Activated T-cell treated with anti-CD3 and anti-CD28 coated beads, Interleukin-2, amount 50 U/mL, for 4 hours (primary cell): ENCODE measurements around the gene IWS1. TPM values are rescaled to one million over a fixed set of nuclear protein-coding genes. Genes with fewer than 3 reads are reported as not detected.

Experiments
- ATAC-seq, 2 donors: fragments of 200-7000 bp; cut with Tn5 transposase; one replicate each; pipeline ENCODE4 v1.10.0; 2021
- DNase-seq: peaks from one replicate; pipeline ENCODE4 v3.0.0-alpha.2; 2020
- H3K27me3 Mint-ChIP-seq: one replicate; pipeline ENCODE4 v1.8.0; 2021; ENCODE audit warnings: low read depth, mixed read lengths
- H3K36me3 Mint-ChIP-seq: one replicate; pipeline ENCODE4 v1.8.0; 2022; ENCODE audit warnings: mixed read lengths; ENCODE audit not compliant: insufficient read depth
- H3K4me1 Mint-ChIP-seq: one replicate; pipeline ENCODE4 v1.8.0; 2021; ENCODE audit warnings: low read depth, mixed read lengths
- H3K4me3 Mint-ChIP-seq: one replicate; pipeline ENCODE4 v1.8.0; 2021; ENCODE audit warnings: mild to moderate bottlenecking, moderate library complexity, mixed read lengths
- H3K9me3 Mint-ChIP-seq: one replicate; pipeline ENCODE4 v1.8.0; 2021; ENCODE audit warnings: mixed read lengths
- total RNA-seq, 3 donors: library from RNA; stranded (reverse); gene quantifications; one replicate each; pipeline ENCODE4 v1.2.1, GENCODE V29; 2021

The IWS1 gene
- total RNA-seq, 3 donors from 2014 or later = 49.8 to 57.8 (median 55.2) TPM

DNA sequence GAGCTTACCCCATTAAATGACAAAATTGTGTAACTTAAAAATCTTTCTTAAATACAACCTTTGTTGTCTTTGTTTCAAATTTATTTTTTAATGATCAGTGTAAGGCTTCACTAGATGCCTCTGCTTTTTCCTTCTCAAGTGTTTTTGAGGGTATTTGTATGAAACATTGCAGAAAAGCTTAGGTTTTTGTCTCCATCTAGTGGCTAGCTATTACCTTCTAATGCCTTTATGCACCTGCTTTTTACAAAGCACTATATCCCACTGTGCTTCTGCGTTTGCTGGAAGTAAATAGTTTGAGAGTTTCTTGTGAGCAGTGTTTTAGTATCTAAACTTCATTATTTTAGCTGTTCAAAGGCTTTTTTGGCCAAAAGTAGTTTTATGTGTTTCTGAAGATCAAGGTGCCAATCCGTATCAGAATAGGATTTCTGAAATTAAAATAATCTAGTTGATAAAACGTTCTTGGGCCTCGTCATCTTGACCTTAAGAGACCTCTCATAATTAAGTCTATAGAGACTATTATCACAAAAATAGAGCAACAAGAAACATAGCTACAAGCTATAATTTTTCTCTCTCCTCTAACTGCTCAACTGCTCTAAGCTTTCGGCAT, 47.0 kb downstream of the IWS1 start:
- ATAC-seq (no peak), DNase-seq (no peak)
- H3K9me3 Mint-ChIP-seq = peaks cover 13% of the 10 kb centered on the region
- H3K4me3 Mint-ChIP-seq = no peak overlapping the region
- H3K36me3 Mint-ChIP-seq = peaks cover 36% of the 10 kb centered on the region
- H3K27me3 Mint-ChIP-seq = no peaks in the 10 kb centered on the region
- no peaks in the 10 kb centered on the region for H3K4me1 Mint-ChIP-seq

DNA sequence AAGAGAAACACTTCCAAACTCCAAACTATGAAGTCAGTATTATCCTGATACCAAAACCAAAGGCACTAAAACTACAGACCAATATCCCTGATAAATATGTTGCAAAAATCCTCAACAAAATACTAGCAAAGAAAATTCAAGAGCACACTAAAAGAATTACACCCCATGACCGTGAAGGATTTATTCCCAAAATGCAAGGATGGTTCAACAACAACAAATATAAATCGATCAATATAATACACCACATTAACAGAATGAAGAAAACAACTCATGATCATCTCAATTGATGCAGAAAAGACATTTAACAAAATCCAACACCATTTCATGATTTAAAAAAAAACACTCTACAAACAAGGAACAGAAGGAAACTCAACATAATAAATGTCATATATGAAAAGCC, 50.5 kb downstream of the IWS1 start:
- H3K4me1 Mint-ChIP-seq = no peaks in the 10 kb centered on the region
- peaks cover 13% of the 10 kb centered on the region for H3K9me3 Mint-ChIP-seq
- DNase-seq (no peak), ATAC-seq (no peak)
- no peak overlapping the region for H3K4me3 Mint-ChIP-seq
- H3K27me3 Mint-ChIP-seq = no peaks in the 10 kb centered on the region
- H3K36me3 Mint-ChIP-seq = peaks cover 20% of the 10 kb centered on the region

DNA sequence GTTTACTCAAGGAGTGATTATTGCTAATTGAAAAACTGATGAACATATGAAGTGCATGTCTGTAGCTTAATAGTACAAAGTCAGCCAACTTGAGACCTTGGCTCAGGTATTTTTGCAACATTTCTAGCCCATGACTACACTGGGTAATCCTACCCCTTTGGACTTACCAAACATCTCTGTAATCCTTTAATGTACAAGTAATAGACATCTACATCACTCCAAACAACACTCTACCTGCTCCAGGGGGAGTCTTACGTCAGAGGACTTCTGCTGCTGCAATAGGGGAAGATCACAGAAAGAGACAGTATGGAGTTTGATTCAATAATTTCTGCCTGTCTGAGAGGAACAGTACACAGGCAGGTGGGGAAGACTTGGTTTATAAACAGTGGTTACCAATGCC, 54.0 kb downstream of the IWS1 start:
- Mint-ChIP-seq H3K9me3 (peaks cover 13% of the 10 kb centered on the region), H3K27me3 (no peaks in the 10 kb centered on the region), H3K36me3 (peaks cover 30% of the 10 kb centered on the region), H3K4me3 (no peak overlapping the region), H3K4me1 (no peaks in the 10 kb centered on the region)
- ATAC-seq = no peak
- DNase-seq = no peak

DNA sequence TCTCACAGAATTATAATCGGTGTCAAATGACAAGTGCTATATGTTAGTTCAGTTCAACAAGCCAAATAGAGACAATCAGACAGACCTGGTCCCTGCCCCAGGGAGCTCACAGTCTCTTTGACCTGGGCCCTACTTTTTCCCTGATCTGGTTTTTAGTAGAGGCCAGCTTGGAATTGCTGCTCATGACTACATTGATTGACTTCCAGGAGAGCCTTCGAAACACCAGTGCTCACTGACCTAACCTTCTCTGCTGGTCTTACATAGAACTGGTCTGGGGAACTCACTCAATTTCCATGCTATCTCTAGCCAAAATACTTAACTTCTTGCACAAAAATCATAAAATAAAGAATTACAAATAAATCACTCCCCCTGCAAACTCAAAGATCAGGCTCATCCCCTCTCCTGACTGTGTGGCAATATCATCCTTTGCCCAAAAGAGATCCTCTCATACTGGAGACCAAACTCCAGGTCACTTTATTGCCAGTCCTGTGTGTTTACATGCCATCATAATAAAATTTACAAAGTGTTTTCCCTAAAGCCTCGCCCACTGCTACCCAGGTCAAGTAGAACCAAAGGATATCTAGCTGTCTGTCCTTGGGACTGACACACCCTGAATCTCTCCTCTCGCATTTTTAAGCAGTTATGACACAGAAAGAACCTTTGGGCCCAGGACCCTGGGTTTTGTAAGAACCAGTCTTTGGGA, 54.9 kb downstream of the IWS1 start:
- Mint-ChIP-seq H3K27me3 (no peaks in the 10 kb centered on the region), H3K9me3 (peaks cover 13% of the 10 kb centered on the region), H3K4me1 (no peaks in the 10 kb centered on the region), H3K36me3 (peaks cover 36% of the 10 kb centered on the region), H3K4me3 (no peak overlapping the region)
- DNase-seq = no peak
- no peak for ATAC-seq

DNA sequence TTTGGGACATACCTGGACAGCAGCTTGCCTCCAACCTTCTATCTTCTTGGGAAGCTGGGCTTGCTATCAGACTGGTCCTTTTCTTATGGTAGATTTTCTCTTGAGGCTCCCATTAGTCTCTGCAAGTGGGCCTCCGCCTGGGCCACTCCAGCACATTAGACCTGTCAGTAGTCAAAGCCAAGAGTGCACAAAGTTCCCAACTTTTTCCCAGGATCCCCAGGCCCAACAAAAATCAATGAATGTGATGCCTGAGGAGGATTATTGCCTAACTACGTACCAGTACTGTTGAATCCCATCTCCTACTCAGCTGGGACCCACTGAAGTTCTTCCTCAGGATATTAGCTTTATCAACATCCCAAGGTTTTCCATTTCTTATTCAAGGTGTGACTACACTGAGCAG, 56.3 kb downstream of the IWS1 start:
- no peak overlapping the region for H3K4me3 Mint-ChIP-seq
- H3K9me3 Mint-ChIP-seq = peaks cover under 1% of the 10 kb centered on the region
- DNase-seq (no peak), ATAC-seq (no peak)
- H3K36me3 Mint-ChIP-seq = peaks cover 24% of the 10 kb centered on the region
- H3K4me1 Mint-ChIP-seq = peaks cover 9% of the 10 kb centered on the region
- no peaks in the 10 kb centered on the region for H3K27me3 Mint-ChIP-seq

DNA sequence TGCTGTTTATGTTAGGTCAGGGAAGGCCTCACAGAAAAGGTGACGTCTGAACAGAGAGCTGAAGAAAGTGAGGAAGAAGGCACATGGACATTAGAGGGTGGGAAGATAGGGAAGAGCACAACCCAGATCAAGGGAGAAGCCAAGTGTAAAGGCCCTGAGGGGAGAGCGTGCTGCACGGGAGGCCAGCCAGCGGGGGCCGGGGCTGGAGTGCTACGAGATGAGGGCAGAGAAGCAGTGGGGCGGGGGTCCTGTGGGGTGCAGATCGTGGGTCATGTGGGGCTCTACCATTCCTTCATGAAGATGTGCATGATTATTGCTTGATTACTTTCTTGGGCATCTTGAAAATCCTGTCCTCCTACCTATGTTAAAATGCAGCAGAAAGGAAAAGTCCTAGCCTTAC, 57.2 kb downstream of the IWS1 start:
- H3K4me3 Mint-ChIP-seq = no peak overlapping the region
- peaks cover 18% of the 10 kb centered on the region for H3K4me1 Mint-ChIP-seq
- no peaks in the 10 kb centered on the region for H3K27me3 Mint-ChIP-seq
- H3K9me3 Mint-ChIP-seq = no peaks in the 10 kb centered on the region
- no peak for DNase-seq
- peaks cover 24% of the 10 kb centered on the region for H3K36me3 Mint-ChIP-seq
- ATAC-seq = no peak

DNA sequence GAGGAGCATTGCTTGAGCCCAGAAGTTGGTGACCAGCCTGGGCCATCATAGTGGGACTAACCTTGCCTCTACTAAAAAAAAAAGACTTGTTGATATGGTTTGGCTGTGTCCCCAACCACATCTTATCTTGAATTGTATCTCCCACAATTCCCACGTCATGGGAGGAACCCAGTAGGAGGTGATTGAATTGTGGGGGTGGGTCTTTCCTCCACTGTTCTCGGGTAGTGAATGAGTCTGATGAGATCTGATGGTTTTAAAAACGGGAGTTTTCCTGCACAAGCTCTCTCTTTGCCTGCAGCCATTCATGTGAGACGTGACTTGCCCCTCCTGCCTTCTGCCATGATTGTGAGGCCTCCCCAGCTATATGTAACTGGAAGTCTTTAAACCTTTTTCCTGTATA, 61.0 kb downstream of the IWS1 start:
- H3K4me3 Mint-ChIP-seq = peak overlapping the region; percentile 4
- peaks cover 21% of the 10 kb centered on the region for H3K4me1 Mint-ChIP-seq
- DNase-seq = no peak
- H3K36me3 Mint-ChIP-seq = peaks cover 30% of the 10 kb centered on the region
- ATAC-seq = peak; percentile 46 to 59
- no peaks in the 10 kb centered on the region for H3K27me3 Mint-ChIP-seq
- no peaks in the 10 kb centered on the region for H3K9me3 Mint-ChIP-seq

DNA sequence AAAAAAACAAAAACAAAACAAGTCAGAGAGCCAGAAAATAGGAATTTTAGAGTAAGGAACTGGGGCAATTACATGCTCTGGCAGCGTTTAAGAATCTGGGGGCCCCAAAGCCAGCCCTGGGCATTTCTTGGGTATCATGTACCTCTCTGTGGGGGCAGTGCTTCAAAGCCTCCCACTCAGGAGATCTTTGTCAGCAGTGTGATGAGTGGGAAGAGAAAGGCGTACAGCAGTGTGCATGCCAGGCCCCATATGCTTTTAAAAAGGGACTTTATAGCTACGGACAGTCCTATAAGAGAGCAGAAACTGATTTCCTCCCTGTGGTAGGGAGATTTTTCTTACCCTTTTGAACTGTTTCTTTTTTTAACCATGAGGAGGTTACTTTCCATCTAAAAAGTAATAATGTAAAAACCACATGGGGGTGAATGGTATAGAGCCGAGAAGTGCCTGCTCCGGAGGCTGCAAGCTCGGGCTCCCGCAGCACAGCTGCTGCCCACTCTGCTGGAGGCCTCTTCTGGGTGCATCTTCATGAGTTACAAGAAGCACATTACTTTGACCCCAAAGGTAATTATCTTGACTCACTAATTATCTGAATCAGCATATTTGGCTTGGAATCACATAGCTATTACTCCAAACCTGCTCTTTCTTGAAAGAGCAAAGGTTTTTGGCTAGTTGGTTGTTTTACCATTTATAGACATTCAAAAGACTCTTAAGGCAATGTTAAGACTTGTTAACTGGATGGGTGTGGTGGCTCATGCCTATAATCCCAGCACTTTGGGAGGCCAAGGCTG, 61.6 kb downstream of the IWS1 start:
- no peak for DNase-seq
- H3K4me1 Mint-ChIP-seq = peaks cover 21% of the 10 kb centered on the region
- H3K36me3 Mint-ChIP-seq = peaks cover 30% of the 10 kb centered on the region
- H3K27me3 Mint-ChIP-seq = no peaks in the 10 kb centered on the region
- peak; percentile 50 to 68 for ATAC-seq
- no peaks in the 10 kb centered on the region for H3K9me3 Mint-ChIP-seq
- no peak overlapping the region for H3K4me3 Mint-ChIP-seq

DNA sequence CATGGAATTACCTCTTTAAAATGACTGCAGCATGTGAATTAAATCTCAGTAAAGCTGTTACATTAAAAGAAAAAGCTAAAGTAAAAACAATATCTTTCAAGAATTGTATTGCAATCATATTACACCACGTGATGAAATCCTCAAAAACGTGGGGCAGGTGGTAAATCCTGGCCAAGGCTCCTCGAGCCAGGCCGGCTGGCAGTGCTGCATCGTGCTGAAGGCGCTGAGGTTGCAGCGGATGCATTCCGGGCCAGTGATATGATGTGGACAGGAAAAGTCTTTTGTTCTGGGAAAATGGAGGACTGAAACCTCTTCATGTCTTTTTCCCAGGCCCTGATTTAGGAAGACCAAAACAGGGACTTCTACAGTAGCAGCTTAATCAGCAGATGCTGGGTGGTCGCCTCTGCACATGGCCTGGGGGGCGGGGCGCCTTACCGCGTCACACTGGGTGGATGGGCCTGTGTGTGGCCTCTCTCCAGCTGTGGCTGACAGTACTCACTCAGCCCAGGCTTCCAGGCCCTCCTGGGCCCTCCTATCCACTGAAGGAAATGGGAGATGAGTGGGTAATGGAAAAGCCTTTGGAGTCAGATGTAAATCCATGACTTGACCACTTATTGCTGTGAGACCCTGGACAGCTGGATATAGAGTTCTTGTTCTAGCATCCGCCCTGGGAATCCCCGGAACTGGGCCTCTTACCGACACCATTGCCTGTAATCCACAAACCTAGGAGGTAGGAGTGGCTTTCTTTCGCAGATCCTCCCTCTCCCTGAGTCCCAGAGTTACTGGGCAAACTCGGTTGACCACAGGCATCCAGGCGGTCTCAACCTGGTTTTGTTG, 62.9 kb downstream of the IWS1 start:
- H3K4me3 Mint-ChIP-seq = no peak overlapping the region
- no peak for ATAC-seq

DNA sequence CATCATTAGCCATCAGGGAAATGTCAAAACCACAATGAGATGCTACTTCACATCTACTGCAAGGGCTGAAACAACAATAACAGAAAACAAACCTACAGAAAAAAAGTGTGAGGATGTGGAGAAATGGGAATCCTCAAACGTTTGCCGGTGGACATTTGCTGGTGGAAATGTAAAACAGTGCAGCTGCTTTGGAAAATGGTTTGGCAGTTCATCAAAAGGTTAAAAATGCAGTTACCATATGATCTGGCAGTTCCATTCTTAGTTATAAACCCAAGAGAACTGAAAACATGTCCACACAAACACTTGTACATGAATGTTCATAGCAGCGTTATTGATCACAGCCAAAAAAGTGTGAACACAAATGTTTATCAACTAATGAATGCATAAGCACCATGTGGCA, 63.8 kb downstream of the IWS1 start:
- Mint-ChIP-seq H3K9me3 (no peaks in the 10 kb centered on the region), H3K4me3 (no peak overlapping the region), H3K27me3 (no peaks in the 10 kb centered on the region), H3K36me3 (peaks cover 15% of the 10 kb centered on the region), H3K4me1 (peaks cover 23% of the 10 kb centered on the region)
- ATAC-seq (no peak), DNase-seq (no peak)

More for the DNA sequence above, 62.9 kb downstream of the IWS1 start:
- H3K36me3 Mint-ChIP-seq = peaks cover 21% of the 10 kb centered on the region
- DNase-seq = no peak
- peaks cover 21% of the 10 kb centered on the region for H3K4me1 Mint-ChIP-seq
- no peaks in the 10 kb centered on the region for H3K9me3 Mint-ChIP-seq
- H3K27me3 Mint-ChIP-seq = no peaks in the 10 kb centered on the region

DNA sequence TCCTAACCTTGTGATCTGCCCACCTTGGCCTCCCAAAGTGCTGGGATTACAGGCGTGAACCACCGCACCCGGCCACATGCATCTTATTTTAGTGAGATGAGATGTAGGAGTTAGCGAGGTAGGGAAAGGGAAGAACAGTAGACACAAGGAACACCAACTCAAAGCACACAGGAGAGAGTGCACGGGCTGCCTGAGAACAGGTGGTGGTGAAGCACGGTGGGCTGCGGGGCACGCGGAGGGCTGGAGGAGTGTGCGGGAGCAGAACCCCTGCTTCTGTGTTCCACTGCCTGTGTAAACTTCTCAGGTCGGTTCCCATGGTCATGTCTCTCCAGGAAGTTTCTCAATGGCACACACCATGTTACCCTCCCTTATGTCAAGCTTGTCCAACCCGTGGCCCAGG, 69.3 kb downstream of the IWS1 start:
- peaks cover 9% of the 10 kb centered on the region for H3K36me3 Mint-ChIP-seq

DNA sequence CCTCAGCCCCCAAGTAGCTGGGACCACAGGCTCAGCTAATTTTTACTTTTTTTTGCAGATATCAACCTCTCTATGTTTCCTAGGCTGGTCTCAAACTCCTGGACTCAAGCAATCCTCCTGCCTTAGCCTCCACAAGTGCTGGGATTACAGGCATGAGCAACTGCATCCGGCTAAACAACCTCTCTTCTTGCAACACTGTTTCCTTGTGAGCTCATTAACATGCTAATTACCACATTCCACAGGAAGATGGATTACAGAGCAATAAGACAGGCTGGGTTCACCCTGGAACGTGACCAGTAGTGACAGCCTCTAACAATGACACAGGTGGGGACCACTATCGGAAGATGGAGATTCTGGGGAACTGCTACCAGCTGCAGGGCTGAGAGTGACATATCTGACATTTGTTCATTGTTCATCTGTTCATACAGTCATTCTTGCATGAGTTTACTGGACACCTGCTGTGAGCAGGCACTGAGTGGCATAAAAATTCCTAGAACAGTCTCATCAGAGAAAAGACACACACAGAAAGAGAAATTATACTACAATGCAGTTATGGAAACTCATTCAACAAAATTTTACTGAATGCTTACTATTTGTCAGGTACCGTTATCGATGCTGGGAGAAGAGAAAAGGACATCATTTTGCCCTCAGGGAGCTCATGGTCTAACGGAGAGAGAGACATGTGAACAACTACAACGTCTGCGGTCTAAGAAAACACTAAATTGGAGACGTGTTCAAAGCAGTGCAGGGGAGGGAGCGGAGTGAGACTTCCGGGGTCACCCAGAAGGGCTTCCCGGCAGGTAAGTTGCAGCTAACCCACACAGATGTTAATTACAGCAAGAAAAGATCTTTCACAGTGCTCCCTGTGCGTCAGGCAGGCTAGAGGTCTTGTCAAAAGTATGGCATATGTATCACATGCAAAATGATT, 70.5 kb downstream of the IWS1 start:
- peaks cover 9% of the 10 kb centered on the region for H3K36me3 Mint-ChIP-seq
- ATAC-seq (peak; percentile 38 to 62), DNase-seq (no peak)
- no peaks in the 10 kb centered on the region for H3K9me3 Mint-ChIP-seq
- H3K27me3 Mint-ChIP-seq = no peaks in the 10 kb centered on the region
- H3K4me3 Mint-ChIP-seq = no peak overlapping the region
- peaks cover 8% of the 10 kb centered on the region for H3K4me1 Mint-ChIP-seq

More for the DNA sequence above, 69.3 kb downstream of the IWS1 start:
- H3K9me3 Mint-ChIP-seq = no peaks in the 10 kb centered on the region
- H3K4me1 Mint-ChIP-seq = peaks cover 8% of the 10 kb centered on the region
- ATAC-seq = no peak
- no peak for DNase-seq
- H3K27me3 Mint-ChIP-seq = no peaks in the 10 kb centered on the region
- no peak overlapping the region for H3K4me3 Mint-ChIP-seq
